H7 (cell line): ENCODE measurements around the gene NDUFV3. TPM values are rescaled to one million over a fixed set of nuclear protein-coding genes. Genes with fewer than 3 reads are reported as not detected.
"Not testable (repeated sequence)": the region's sequence is repeated elsewhere in the genome, so short reads cannot be mapped to it uniquely, and the experiment has no call there.

Experiments
- DNase-seq: peaks from one replicate; pipeline ENCODE4 v3.0.0; 2012
- H3K27me3 ChIP-seq: 2 replicates; pipeline ENCODE4 v1.6.0; 2011; ENCODE audit warnings: mild to moderate bottlenecking, low read length; ENCODE audit not compliant: control insufficient read depth, insufficient read depth
- H3K36me3 ChIP-seq: replicated peaks from 2 replicates; pipeline ENCODE4 v1.5.1; 2011; ENCODE audit warnings: low read length; ENCODE audit not compliant: control insufficient read depth, insufficient read depth
- H3K4me3 ChIP-seq: 2 replicates; pipeline ENCODE4 v1.5.1; 2011; ENCODE audit warnings: low read depth, mild to moderate bottlenecking, control low read depth, low read length, moderate library complexity; ENCODE audit not compliant: insufficient read depth
- total RNA-seq: library from RNA; depleted of rRNA; stranded (reverse); fragments of >200 nt; shearing (Covaris generic); gene quantifications from 2 replicates; pipeline ENCODE4 v1.2.3, GENCODE V29; 2014

The NDUFV3 gene
- total RNA-seq, 1 experiment from 2014 or later = 41.9 TPM

DNA sequence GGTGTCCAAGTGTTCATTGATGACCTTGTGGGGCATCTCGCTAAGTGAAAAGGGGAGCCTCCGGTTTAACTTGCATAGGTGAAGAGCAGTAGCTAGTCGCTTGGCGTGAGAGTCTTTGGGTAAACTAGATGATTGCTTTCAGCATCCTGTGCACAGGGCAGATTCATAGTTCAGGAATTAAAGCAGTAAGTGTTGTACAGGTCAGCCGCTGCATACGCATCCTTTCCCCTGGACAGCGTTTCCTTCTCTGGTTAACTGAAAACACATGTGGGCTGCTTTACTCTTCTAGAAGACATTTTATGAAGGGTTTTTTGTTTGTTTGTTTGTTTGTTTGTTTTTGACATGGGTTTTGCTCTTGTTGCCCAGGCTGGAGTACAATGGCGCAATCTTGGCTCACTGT is 12.1 kb downstream of the NDUFV3 start:
- H3K4me3 ChIP-seq = no peak overlapping the region
- H3K36me3 ChIP-seq = peaks cover 31% of the 10 kb centered on the region
- no peak for DNase-seq
- H3K27me3 ChIP-seq = no peaks in the 10 kb centered on the region

DNA sequence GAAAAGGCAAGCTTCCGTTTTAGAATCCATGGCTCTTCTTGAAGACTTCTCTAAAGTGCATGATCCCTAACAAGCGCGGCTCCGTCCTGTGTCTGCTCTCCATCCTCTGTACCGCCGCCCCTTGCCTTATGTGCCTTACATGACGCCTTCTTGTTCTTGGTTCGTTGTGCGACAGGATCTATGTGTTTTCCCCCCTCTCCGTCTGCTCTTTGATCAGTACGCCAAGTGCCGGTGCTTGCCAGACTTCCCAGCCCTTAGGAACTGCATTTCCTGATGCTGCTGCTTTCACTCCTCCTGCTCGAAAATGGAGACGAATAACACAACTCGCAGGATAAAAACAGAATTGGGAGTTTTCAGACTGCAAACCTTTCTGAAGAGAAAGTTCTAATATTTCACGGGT is 13.1 kb downstream of the NDUFV3 start:
- no peaks in the 10 kb centered on the region for H3K27me3 ChIP-seq
- no peak for DNase-seq
- H3K36me3 ChIP-seq = peaks cover 26% of the 10 kb centered on the region
- H3K4me3 ChIP-seq = no peak overlapping the region

DNA sequence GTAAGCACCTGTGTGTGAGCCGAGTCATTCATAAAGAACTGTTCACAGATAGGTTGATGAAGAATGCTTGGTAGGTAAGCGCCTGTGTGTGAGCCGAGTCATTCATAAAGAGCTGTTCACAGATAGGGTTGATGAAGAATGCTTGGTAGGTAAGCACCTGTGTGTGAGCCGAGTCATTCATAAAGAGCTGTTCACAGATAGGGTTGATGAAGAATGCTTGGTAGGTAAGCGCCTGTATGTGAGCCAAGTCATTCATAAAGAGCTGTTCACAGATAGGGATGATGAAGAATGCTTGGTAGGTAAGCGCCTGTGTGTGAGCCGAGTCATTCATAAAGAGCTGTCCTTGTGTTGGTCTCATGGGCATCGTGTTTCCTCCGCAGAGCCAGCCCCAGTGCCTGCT is 15.4 kb downstream of the NDUFV3 start:
- H3K27me3 ChIP-seq, H3K4me3 ChIP-seq, DNase-seq: not testable (repeated sequence)
- peaks cover 21% of the 10 kb centered on the region for H3K36me3 ChIP-seq

DNA sequence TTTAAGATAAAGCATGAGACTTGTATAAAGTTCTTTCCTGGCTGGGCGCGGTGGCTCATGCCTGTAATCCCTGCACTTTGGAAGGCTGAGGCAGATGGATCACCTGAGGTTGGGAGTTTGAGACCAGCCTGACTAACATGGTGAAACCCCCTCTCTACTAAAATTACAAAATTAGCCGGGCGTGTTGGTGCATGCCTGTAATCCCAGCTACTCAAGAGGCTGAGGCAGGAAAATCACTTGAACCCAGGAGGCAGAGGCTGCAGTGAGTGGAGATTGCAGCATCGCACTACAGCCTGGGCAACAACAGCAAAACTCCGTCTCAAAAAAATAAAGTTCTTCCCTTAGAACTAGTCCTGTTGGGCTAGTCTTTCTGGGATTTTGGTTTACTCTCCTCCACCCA is 18.8 kb downstream of the NDUFV3 start:
- not testable (repeated sequence) for H3K27me3 ChIP-seq, H3K4me3 ChIP-seq, DNase-seq, H3K36me3 ChIP-seq

DNA sequence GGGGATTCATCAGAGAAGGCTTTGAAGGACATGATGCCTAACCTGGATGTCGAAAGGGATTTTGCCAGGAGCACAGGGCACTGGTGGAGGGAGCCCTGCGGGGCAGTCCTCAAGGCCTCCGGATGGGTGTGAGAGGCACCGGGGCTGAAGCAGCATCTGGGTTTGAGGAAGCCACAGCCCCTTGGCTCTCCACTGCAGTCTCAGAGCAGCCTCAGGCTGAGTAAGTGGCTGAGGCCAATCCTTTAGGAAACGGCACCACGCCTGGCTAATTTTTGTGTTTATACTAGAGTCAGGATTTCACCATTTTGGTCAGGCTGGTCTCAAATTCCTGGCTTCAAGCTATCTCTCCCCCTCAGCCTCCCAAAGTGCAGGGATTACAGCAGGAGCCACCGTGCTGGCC is 20.4 kb downstream of the NDUFV3 start:
- Histone ChIP-seq H3K36me3 (peaks cover 8% of the 10 kb centered on the region), H3K27me3 (no peaks in the 10 kb centered on the region), H3K4me3 (no peak overlapping the region)
- DNase-seq = no peak

DNA sequence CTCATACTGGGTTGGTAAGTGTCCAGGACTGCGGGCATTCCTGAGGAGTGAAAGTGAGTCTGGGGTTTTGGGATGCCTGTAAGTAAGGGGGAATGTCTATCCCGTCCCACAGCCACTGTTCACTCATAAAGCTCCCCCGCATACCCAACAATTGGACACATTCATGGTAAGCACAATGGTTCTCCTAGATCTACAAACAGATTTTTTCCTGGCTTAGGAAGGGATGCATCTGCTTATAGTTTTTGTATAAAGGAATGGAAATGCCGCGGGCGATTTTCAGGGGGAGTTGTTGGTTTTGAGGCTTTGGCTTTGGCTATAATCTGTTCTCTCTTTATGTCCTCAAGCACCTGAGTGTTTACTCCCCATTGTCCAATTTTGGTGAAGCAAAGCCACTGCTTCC is 25.2 kb downstream of the NDUFV3 start:
- H3K27me3 ChIP-seq = no peaks in the 10 kb centered on the region

DNA sequence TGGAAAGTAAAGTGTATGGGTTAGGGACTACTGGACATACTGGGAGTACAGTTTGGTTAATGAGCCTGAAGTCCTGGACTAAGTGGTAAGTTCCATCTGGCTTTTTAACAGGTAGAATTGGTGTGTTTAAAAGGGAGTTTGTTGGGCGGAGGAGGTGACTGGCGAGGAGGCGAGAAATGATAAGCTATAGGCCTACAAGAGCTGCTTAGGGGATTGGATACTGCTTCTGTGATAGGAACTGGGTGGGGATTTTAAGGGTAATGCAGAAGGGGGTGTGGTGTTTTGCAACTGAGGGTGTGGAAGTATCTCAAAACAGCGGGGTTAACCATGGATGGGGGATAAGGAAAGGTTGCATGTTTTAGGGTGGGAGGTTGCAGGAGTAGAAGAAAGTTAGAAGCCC is 28.8 kb downstream of the NDUFV3 start:
- no peak for DNase-seq
- Histone ChIP-seq H3K36me3 (peaks cover 33% of the 10 kb centered on the region), H3K4me3 (peak overlapping the region; percentile 6; the same call in 1 of the 2 replicates), H3K27me3 (no peaks in the 10 kb centered on the region)

More for the DNA sequence above, 25.2 kb downstream of the NDUFV3 start:
- peaks cover 31% of the 10 kb centered on the region for H3K36me3 ChIP-seq
- DNase-seq = no peak
- H3K4me3 ChIP-seq = no peak overlapping the region

DNA sequence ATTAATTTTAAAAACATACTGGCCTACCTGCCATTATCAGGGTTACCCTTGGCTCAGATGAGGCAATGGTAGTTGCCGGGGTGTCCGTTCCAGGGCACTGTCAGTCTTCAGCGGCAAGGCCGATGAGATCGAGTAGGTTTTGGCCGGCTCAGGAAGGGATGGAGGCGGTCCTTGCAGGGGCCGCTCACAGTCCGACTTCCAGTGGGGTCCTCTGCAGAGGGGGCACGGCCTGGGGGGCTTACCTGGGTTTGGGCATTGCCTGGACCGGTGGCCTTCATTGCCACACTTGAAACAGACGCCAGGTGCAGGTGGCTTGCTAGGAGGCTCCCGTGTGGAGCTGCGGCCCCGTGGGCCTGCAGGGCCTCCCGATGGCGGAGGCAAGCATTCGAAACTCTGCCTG is 29.8 kb downstream of the NDUFV3 start:
- no peaks in the 10 kb centered on the region for H3K27me3 ChIP-seq
- no peak for DNase-seq
- peak overlapping the region; percentile 64; the same call in 1 of the 2 replicates for H3K4me3 ChIP-seq
- H3K36me3 ChIP-seq = peaks cover 33% of the 10 kb centered on the region

DNA sequence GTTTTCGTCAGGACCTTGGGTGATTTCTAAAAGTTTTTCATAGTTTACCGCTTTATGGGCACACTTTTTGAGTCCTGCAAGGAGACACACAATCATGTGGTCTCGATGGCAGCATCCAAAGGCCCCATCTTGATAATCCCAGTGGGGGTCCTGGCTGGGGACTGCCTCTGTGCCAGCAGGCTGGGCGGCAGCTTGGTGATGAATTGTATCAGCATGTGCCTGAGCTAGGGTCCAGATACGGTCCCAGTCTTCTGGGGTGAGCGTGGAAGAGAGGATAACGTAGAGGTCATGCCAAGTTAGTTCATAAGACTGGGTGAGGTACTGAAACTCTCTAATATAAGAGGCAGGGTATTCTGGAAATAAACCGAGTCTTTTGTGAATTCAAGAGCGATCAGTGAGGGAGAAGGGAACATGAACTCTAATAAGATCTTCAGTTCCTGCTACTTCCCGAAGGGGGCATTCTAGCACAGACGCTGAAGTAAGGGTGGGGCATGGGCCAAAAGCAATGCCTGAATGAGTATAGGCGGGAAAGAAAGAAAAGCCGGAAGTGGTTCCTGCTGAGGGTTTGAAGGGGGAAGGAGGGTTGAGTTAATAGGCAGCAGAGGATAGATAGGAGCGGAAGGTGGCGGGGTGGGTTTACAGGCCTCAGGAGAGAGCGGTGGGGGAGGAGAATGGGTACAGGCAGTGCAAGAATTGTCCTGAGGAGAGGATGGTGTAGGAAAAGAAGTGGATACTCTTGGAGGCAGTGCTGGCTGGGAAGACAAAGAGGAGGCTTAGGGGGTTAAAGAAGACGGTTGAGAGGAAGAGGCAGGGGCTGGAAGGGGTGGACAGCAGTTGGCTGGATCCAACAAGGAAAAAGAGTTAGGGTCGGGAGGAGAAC is 30.7 kb downstream of the NDUFV3 start:
- Histone ChIP-seq H3K36me3 (peaks cover 31% of the 10 kb centered on the region), H3K4me3 (peak overlapping the region; percentile 64), H3K27me3 (no peaks in the 10 kb centered on the region)
- DNase-seq = peak; percentile 91

DNA sequence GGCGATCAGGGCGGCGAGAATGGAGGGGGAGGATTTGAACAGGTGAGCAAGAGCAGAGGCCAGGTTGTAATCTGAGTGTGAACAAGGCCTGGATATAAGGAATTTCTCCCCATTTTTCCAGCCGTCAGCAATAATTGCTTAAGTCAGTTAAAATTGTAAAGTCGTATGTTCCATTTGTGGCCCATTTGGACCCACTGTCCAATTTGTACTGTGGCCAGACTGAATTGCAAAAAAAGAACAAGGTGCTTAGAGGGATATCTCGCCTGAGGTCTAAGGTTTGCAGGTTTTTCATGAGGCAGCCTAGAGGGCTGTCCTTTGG is 31.3 kb downstream of the NDUFV3 start:
- H3K4me3 ChIP-seq = peak overlapping the region; percentile 64
- DNase-seq = no peak
- H3K27me3 ChIP-seq = no peaks in the 10 kb centered on the region
- peaks cover 29% of the 10 kb centered on the region for H3K36me3 ChIP-seq

DNA sequence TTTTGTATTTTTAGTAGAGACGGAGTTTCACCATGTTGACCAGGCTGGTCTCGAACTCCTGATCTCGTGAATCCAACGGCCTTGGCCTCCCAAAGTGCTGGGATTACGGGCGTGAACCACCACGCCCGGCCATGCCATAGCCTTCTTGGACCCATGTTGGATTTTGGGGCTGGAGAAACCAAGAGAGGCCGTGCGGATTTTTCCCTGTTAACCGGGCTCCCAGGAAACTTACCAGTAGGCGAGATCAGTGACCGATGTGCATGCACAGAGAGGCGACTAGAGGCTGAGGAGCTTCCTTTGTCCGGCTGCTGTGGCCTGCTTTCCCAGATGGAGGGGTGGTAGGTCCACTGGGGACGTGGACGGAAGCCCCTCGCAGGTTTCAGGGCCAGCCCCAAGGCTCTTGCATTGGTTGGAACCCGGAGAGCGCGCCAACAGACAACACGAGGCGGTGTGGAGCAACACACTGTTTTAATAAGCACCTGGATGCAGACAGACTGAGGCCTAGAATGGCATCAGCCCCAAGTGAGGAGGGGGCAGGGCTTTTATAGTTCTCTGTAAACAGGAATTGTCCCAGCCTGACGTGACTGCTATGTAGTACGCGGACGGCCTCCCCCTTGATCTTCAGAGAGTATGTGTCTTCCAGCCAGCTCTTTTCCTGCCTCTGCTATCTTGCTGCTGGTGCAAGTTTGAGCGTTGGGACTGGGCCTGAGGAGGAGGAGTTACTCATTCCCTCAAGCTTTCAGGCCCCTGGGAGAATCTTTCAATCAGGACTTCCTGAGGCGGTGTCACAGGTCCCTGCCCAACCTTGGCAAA is 32.2 kb downstream of the NDUFV3 start, which contains the start of gene ERVH48-1:
ERVH48-1 (minus strand) TSS at position 517 of the 813 bp plus-strand sequence. CDS start 6,624 bp downstream, outside the sequence.
- Histone ChIP-seq H3K36me3 (peaks cover 20% of the 10 kb centered on the region), H3K4me3 (peak within 1 kb of the TSS; percentile 64), H3K27me3 (no peaks in the 10 kb centered on the region)
- DNase-seq = peak; percentile 43

DNA sequence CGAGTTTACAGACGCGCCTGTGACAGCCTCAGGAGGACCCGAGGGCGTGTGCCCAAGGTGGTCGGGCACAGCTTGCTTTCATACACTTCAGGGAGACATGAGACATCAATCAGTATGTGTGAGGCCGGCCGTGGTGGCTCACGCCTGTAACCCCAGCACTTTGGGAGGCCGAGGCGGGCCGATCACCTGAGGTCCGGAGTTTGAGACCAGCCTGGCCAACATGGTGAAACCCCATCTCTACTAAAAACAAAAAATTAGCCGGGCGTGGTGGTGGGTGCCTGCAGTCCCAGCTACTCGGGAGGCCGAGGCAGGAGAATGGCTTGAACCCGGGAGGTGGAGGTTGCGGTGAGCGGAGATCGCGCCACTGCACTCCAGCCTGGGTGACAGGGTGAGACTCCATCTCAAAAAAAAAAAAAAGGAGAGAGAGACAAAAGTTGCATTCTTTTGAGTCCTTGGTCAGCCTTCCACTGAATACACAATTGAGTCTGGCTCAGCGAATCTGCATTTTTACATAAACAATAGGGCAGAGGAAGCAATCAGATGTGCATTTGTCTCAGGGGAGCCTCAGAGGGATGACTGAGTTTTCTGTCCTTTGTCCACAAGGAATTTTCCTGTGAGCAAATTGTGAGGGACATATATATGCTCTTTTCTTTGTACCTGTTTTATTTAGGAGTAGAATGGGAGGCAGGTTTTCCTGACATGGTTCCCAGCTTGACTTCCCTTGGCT is 34.5 kb downstream of the NDUFV3 start:
- H3K4me3 ChIP-seq, H3K36me3 ChIP-seq, DNase-seq: not testable (repeated sequence)

DNA sequence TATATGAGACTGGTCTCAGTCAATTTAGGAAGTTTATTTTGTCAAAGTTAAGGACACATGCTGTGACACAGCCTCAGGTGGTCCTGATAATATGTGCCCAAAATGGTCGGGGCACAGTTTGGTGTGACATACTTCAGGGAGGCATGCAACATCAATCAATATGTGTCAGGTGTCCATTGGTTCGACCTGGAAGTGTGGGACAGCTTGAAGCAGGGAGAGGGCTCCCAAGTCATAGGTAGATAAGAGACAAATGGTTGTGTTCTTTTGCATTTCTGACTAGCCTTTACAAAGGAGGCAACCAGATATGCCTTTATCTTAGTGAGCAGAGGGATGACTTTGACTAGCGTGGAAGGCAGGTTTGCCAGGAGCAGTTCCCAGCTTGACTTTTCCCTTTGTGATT is 36.9 kb downstream of the NDUFV3 start:
- H3K4me3 ChIP-seq = no peak overlapping the region
- no peak for DNase-seq
- H3K36me3 ChIP-seq = no peaks in the 10 kb centered on the region
- no peaks in the 10 kb centered on the region for H3K27me3 ChIP-seq

More for the DNA sequence above, 34.5 kb downstream of the NDUFV3 start:
- not testable (repeated sequence) for H3K27me3 ChIP-seq

DNA sequence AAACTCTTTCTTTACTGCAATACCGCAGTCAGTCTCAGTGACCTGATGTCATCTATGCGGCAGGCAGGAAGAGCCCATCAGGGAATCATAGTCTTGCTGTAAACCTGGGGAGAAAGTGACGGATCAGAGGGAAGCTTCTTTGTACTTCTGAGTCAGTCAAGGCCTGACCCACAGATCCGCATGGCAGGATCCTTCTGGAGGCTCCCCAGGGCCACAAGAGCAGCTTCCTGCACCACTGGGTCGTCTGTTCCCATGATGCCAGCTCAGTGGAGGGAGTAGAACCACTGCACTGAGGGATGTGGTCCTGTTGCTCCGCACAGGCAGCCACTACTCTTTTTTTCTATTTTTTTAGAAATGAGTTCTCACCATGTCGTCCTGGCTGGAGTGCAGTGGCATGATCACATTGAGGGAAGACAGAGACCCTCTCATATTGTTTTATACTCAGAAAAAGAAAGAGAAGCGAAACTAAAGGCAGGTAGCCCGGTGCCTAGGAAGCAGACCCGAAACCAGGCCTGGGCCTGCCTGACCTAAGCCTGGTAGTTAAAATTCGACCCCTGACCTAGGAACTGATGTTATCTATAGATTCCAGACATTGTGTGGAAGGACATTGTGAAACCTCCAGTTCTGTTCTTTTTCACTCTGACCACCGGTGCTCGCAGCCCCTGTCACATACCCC is 38.6 kb downstream of the NDUFV3 start:
- Histone ChIP-seq H3K36me3 (no peaks in the 10 kb centered on the region), H3K4me3 (no peak overlapping the region), H3K27me3 (no peaks in the 10 kb centered on the region)
- DNase-seq = no peak
